GM19025 (cell line): ENCODE data around the gene BRK1.
"Not testable (repeated sequence)": the region's sequence is repeated elsewhere in the genome, so short reads cannot be mapped to it uniquely, and the experiment has no call there.

Experiments
- ATAC-seq: cut with Tn5 transposase; IDR thresholded peaks from one replicate; pipeline ENCODE4 v1.9.1; 2021; ENCODE audit warnings: mild to moderate bottlenecking, low read depth, moderate library complexity; ENCODE audit not compliant: unreplicated experiment

The BRK1 gene

GRCh38 chr3:10142707-10143560 lies 27.5 kb downstream of the BRK1 start:
- no peak for ATAC-seq

GRCh38 chr3:10145685-10146084 lies 30.2 kb downstream of the BRK1 start:
- ATAC-seq, result no peak

- no peak for ATAC-seq
Observed at GRCh38 chr3:10149226-10149625, 33.8 kb downstream of the BRK1 start.

GRCh38 chr3:10150987-10151386 lies 35.5 kb downstream of the BRK1 start:
- ATAC-seq, result no peak

- ATAC-seq, result no peak
Observed at GRCh38 chr3:10154335-10155122, 39.1 kb downstream of the BRK1 start.

- ATAC-seq, result no peak
Observed at GRCh38 chr3:10155123-10155472, 39.6 kb downstream of the BRK1 start.

DNA sequence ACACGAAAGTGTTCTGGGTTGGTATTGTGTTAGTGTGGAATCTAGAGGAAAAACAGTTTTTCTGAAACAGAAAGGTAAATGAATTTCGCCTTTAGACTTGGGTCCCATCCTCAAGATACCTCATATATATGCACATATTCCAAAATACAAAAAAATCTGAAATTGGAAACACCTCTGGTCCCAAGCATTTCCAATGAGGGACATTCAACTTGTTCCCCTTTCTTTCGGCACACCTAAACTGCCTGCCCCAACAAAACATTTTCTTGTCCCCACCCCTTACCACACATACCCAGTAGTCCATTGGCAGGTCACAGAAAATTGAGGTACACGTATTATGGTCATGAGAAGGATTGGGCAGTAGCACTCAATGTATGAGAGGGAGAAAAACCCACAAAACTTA lies 40.2 kb downstream of the BRK1 start:
- ATAC-seq, result no peak

DNA sequence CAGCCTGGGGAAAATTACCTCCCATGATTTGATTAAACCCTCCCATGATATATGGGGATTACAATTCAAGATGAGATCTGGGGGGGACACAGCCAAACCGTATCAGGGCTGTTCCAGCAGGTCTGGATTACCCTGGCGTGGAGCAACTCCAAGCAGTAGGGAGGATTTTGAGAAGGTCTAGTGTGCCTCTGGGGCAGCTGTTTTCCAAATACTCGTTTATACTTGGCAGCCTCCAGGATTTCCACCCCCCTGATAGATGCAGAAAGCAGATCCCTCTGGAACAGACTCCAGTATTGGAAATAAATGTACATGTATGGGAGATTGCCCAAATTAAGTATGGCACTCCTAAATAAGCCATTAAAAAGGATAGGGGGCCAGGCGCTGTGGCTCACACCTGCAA lies 41.6 kb downstream of the BRK1 start:
- ATAC-seq, result no peak

GRCh38 chr3:10158555-10158954 lies 43.1 kb downstream of the BRK1 start:
- ATAC-seq, result not testable (repeated sequence)

GRCh38 chr3:10160346-10160745 lies 44.9 kb downstream of the BRK1 start:
- no peak for ATAC-seq

- ATAC-seq, result no peak
Observed at GRCh38 chr3:10160925-10161324, 45.5 kb downstream of the BRK1 start.

DNA sequence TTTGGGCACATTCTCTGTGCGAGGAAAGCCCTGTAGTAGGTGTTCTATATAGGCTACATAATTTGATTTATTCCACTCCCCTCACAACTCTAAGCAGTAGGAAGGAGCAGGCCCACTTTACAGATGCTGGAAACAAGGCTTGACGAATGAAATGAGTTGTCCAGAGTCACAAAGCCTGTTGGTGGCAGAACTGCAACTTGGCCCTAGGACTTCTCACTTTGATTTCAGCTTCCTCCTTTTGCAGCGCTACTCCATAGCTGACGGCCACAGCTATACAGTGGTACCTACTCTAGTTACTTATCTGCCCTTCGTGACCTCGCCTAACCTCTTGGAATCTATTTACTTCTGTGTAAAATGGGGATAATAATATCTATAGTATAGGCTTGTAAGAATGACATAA lies 46.7 kb downstream of the BRK1 start:
- ATAC-seq, result no peak

DNA sequence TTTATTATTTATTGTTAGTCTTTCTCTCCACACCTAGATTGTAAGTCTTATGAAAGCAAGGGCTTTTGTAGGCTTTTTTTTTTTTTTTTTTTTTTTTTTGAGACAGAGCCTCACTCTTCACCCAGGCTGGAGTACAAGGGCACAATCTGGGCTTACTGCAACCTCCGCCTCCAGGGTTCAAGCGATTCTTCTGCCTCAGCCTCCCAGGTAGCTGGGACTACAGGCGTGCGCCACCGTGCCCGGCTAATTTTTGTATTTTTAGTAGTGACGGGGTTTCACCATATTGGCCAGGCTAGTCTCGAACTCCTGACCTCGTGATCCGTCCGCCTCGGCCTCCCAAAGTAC lies 48.7 kb downstream of the BRK1 start:
- not testable (repeated sequence) for ATAC-seq

DNA sequence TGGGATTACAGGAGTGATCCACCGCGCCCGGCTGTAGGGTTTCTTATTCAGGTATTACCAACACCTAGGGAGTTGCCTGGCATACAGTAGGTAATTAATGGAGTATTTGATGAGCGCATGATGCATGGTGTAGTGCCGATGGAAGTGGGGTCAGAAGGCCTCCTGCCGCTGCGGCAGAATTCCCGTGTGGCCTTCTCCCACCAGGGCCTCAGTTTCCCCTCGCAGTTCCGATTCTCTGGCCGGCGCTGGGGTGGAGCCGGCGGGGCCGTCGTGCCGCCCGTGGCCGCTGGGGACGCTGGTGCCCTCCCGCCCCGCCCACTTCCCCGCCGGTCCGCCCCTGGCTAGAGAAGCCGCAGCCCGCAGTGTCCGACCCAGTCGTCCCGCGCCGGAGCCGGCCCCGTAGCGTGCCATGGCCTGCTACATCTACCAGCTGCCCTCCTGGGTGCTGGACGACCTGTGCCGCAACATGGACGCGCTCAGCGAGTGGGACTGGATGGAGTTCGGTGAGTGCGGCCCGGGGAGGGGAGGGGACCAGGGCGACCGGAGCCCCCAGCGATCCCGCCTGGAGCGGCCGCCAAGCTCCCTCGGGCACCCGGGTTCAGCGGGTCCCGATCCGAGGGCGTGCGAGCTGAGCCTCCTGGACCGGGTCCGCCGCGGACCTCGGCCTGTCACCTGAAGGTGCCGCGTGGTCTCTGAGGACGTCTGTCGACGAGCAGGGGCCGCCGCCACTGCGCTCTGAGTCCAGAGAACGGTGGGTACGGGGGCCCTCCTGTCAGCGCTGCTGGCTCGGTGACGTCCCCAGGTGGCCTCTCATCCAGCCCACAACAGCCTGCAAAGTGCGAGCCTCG lies 49.3 kb downstream of the BRK1 start, which contains the start of gene IRAK2:
IRAK2 (plus strand) TSS at position 374 of the 848 bp plus-strand sequence; CDS start at position 410, 36 bp downstream.
- ATAC-seq, result peak; percentile 88

- ATAC-seq, result no peak
Observed at GRCh38 chr3:10166213-10166604, 50.7 kb downstream of the BRK1 start.

DNA sequence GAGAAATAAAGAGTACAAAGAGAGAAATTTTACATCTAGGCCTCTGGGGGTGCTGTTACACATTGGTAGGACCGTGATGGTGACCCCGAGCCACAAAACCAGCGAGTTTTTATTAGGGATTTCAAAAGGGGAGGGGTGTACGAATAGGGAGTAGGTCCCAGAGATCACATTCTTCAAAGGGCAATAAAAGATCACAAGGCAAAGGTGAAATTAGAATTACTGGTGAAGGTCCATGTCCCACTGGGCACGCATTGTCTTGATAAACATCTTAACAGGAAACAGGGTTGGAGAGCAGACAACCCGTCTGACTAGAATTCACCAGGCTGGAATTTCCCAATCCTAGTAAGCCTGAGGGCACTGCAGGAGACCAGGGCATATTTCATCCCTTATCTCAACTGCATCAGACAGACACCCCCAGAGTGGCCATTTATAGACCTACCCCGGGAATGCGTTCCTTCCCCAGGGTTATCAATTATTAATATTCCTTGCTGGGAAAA lies 53.6 kb downstream of the BRK1 start:
- ATAC-seq, result no peak

DNA sequence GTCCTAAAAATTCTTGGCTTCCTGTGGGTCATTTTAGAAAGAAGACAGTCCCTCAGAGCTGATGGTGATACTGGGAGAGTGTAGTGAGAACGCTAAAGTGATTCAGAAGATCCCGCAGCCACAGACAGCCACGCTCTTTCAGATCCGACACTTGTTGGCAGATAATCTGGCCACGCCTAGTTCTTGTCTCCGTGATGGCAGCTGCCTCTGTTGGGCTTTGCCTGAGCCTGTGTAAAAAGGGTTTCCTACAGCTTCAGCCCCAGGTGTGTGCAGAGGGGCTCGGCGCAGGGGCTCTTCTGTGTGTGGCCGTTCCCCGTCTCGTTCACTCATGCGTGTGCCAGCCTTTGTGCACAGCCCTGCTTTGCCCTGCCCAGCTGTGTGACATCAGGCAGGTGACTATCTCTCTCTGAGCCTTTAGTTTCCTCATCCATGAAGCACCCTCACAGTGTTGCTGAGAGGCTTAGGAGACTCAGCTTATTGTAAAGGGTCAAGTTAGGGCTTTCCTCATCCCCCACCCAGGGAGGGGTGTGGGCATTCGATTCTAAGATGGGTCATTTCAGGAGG lies 55.5 kb downstream of the BRK1 start:
- ATAC-seq, result no peak

- no peak for ATAC-seq
Observed at GRCh38 chr3:10173095-10173925, 57.8 kb downstream of the BRK1 start.

DNA sequence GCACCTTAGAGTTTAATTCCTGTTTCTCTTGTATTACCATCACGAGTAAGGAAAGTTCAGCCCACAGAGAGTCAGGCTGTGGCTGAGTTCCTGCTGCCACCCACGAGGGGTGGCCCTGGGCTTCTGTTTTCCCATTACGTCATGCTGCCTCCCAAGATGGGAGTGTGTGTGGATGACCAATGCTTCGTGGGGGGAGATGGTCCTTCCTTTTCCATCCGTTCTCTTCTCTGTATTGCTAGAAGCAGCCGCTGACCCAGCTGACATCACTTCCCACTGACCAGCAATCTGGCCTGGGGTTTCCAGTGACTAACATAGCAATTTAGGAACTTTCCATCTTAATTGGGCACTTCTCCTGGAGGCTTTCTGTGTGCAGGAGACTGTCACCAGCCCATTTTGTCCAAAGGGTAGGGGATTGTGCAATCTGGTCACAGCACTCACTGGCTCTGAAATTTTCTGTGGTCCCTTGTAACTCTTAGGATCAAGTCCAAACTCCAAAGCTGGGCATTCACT lies 58.5 kb downstream of the BRK1 start:
- ATAC-seq, result no peak
